Colonic mucosa (tissue), 4 donors: ENCODE measurements around the gene PDE4D. TPM values are rescaled to one million over a fixed set of nuclear protein-coding genes. Genes with fewer than 3 reads are reported as not detected.
A peak's percentile ranks its signal among the peaks of the same experiment; 100 is the strongest.
"Not testable (repeated sequence)": the region's sequence is repeated elsewhere in the genome, so short reads cannot be mapped to it uniquely, and the experiment has no call there.

Experiments
- DNase-seq: peaks from one replicate; pipeline ENCODE4 v3.0.0-alpha.2; 2020
- H3K27ac ChIP-seq: fragments of 200-600 bp; one replicate; pipeline ENCODE4 v1.8.0; 2021
- H3K27me3 ChIP-seq: fragments of 200-600 bp; one replicate; pipeline ENCODE4 v1.8.0; 2021
- H3K36me3 ChIP-seq: fragments of 200-600 bp; one replicate; pipeline ENCODE4 v1.8.0; 2021
- H3K4me1 ChIP-seq: fragments of 200-600 bp; one replicate; pipeline ENCODE4 v1.8.0; 2021; ENCODE audit warnings: mild to moderate bottlenecking
- H3K4me3 ChIP-seq: fragments of 200-600 bp; one replicate; pipeline ENCODE4 v1.8.0; 2021
- H3K9ac ChIP-seq, 2 donors: one replicate each; pipeline ENCODE4 v1.7.0; 2013; ENCODE audit warnings: control low read depth in 2 of 2, low read depth in 2 of 2, low read length in 2 of 2
- H3K9me3 ChIP-seq: fragments of 200-600 bp; one replicate; pipeline ENCODE4 v1.8.0; 2021
- CTCF ChIP-seq: fragments of 200-600 bp; IDR thresholded peaks from one replicate; pipeline ENCODE4 v1.8.0; 2022; ENCODE audit warnings: antibody characterized with exemption, mild to moderate bottlenecking
- intact Hi-C: fragments of 100-400 bp; cut with DNase I; formaldehyde crosslinking; loops from one replicate; pipeline ENCODE4 v1.14.1; 2022
- total RNA-seq, 2 donors: library from RNA; stranded (reverse); fragmentation: NEBNext Ultra II Directional in 1 of 2; extraction: Animal tissue kit (Norgen Biotek cat#: 25700) in 1 of 2; gene quantifications; one replicate each; pipeline ENCODE4 v1.2.1, GENCODE V29; 2021
- donor health status: healthy.
- donor health status: DM: no; HTN: no; CAD: no.
- donor health status: DM: no; HTN: no; CAD: no.

The PDE4D gene
- total RNA-seq, 2 donors from 2014 or later = 23.1 to 53.7 TPM

GRCh38 chr5:59749782-59750520, 143.6 kb downstream of the PDE4D start:
- intact Hi-C loops = no loop called here
- no peak for DNase-seq
- Histone ChIP-seq H3K27ac (no peak overlapping the region), H3K4me3 (no peak overlapping the region), H3K36me3 (no peaks in the 10 kb centered on the region), H3K9me3 (no peaks in the 10 kb centered on the region), H3K27me3 (no peaks in the 10 kb centered on the region), H3K4me1 (no peaks in the 10 kb centered on the region), H3K9ac (no peak overlapping the region)
- no peak for TF ChIP-seq CTCF

GRCh38 chr5:59748036-59748663, 145.4 kb downstream of the PDE4D start:
- DNase-seq, H3K9ac ChIP-seq, H3K9me3 ChIP-seq, H3K27me3 ChIP-seq, H3K27ac ChIP-seq, H3K36me3 ChIP-seq, H3K4me1 ChIP-seq, intact Hi-C loops, H3K4me3 ChIP-seq: not testable (repeated sequence)

GRCh38 chr5:59746241-59746765, 147.2 kb downstream of the PDE4D start:
- TF ChIP-seq CTCF = no peak
- Histone ChIP-seq H3K27me3 (no peaks in the 10 kb centered on the region), H3K4me3 (no peak overlapping the region), H3K4me1 (no peaks in the 10 kb centered on the region), H3K27ac (peak overlapping the region; percentile 27), H3K9me3 (no peaks in the 10 kb centered on the region), H3K9ac (no peak overlapping the region), H3K36me3 (no peaks in the 10 kb centered on the region)
- intact Hi-C loops = no loop called here
- DNase-seq = peak; percentile 21

GRCh38 chr5:59745415-59745863, 148.1 kb downstream of the PDE4D start:
- Histone ChIP-seq H3K9me3 (no peaks in the 10 kb centered on the region), H3K36me3 (no peaks in the 10 kb centered on the region), H3K4me3 (no peak overlapping the region), H3K27ac (no peak overlapping the region), H3K9ac (no peak overlapping the region), H3K4me1 (no peaks in the 10 kb centered on the region), H3K27me3 (no peaks in the 10 kb centered on the region)
- TF ChIP-seq CTCF = no peak
- peak; percentile 27 for DNase-seq
- intact Hi-C loops = no loop called here

- Histone ChIP-seq H3K9ac (no peak overlapping the region), H3K4me3 (no peak overlapping the region), H3K4me1 (no peaks in the 10 kb centered on the region), H3K27me3 (no peaks in the 10 kb centered on the region), H3K36me3 (no peaks in the 10 kb centered on the region), H3K27ac (no peak overlapping the region), H3K9me3 (no peaks in the 10 kb centered on the region)
- intact Hi-C loops = no loop called here
- no peak for TF ChIP-seq CTCF
- DNase-seq = no peak
These were observed 149.0 kb downstream of the PDE4D start for GRCh38 chr5:59744531-59744992.

GRCh38 chr5:59741599-59741998, 151.9 kb downstream of the PDE4D start:
- Histone ChIP-seq H3K4me3 (no peak overlapping the region), H3K4me1 (no peaks in the 10 kb centered on the region), H3K27me3 (no peaks in the 10 kb centered on the region), H3K27ac (no peak overlapping the region), H3K9ac (no peak overlapping the region), H3K9me3 (no peaks in the 10 kb centered on the region), H3K36me3 (no peaks in the 10 kb centered on the region)
- intact Hi-C loops = no loop called here
- no peak for DNase-seq
- no peak for TF ChIP-seq CTCF
